Glomerular visceral epithelial cell (primary cell): Measurements from ENCODE around the gene CISD2.
"Not testable (repeated sequence)": the region's sequence is repeated elsewhere in the genome, so short reads cannot be mapped to it uniquely, and the experiment has no call there.

Source experiments
- DNase-seq: peaks from one replicate; pipeline ENCODE4 v3.0.0-alpha.2; 2016; ENCODE audit errors: extremely low spot score

The CISD2 gene, protein sequence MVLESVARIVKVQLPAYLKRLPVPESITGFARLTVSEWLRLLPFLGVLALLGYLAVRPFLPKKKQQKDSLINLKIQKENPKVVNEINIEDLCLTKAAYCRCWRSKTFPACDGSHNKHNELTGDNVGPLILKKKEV

GRCh38 chr4:102868781-102869568 lies at the start of gene CISD2:
TSS of gene CISD2 (plus strand) at chr4:102868992. CDS start at chr4:102869085, 93 bp downstream.
- peak; percentile 95 for DNase-seq

DNA sequence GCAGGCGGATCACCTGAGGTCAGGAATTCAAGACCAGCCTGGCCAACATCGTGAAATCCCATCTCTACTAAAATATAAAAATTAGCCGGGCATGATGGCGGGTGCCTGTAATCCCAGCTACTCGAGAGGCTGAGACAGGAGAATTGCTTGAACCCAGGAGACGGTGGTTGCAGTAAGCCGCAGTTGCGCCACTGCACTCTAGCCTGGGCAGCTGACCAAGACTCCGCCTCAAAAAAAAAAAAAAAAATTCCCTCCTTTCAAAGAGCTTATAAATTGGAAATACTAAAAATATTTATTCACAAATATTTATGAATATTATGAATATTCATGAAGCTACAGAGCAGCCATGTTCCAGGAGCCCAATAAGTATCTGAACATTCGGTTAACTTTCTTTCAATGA lies 49.7 kb upstream of the CISD2 start:
- DNase-seq, result not testable (repeated sequence)

DNA sequence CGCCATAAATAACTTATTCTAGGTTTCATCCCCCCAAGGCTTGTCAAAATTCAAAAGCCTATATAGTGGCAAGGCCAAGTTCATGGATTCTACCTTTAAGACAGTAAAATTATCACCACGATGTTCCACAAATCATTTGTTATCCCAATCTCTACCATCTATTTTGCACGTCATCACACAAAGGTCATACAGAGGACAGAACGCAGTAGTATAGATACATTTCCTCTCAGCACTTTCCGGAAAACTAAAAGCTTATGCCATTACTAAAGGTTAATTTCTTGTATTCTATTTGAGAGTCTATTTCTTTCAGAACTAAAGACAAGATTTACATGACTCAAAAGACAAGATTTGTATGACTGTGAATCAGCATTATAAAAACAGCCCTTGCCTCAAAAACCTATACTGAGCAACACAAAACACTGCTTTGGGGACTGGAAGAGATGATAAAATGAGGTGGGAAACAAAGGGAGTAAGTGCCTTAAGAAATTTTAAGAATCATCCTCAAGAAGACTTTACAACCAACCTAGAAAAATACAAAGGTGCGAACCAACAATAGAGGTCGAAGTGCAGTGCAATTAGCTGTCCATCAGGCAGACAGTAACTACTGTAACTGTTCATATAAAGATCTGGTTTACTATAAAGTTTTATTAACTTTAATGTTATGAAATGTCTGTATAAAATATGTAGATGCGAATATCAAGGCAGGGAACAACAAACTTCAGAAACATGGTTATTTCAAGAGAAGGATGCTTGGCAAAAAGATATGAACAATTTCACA lies 49.0 kb upstream of the CISD2 start:
- DNase-seq, result no peak

GRCh38 chr4:102823464-102823863 lies 45.3 kb upstream of the CISD2 start:
- DNase-seq, result no peak

DNA sequence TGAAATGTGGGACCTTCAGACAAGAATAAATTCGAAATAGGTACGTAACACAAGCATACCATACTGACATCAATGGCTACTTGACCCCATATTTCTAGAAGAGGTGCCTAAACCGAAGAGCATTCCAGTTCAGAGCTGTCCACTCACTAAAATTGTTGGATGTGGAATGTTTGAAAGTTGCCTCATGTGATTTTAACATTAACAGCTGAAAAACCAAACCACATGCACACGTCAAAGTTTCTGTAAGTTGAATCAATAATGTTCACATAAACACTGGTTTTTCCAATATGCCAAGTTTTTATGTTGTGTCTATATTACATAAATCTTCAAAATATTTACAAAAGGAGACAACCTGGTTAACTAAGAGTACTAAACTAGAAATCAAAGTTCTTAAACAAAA lies 44.9 kb upstream of the CISD2 start:
- no peak for DNase-seq

DNA sequence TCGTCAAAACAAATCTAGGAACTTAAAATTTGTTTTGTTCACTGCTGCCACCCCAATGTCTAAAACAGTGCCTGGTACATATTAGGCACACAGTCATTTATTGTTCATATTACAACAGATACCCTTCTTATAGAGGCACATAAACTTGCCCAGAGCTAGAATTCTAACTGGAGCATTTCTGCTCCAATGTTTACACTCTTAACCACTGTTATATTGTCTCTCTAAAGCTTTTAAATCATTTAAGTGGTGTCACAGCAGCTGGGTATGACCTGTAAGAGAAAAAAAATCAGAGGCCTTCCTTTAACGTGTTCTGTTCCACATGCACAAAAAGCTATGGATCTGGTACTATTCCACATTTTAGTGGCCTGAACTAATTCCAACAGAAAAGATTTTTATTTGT lies 44.4 kb upstream of the CISD2 start:
- no peak for DNase-seq

DNA sequence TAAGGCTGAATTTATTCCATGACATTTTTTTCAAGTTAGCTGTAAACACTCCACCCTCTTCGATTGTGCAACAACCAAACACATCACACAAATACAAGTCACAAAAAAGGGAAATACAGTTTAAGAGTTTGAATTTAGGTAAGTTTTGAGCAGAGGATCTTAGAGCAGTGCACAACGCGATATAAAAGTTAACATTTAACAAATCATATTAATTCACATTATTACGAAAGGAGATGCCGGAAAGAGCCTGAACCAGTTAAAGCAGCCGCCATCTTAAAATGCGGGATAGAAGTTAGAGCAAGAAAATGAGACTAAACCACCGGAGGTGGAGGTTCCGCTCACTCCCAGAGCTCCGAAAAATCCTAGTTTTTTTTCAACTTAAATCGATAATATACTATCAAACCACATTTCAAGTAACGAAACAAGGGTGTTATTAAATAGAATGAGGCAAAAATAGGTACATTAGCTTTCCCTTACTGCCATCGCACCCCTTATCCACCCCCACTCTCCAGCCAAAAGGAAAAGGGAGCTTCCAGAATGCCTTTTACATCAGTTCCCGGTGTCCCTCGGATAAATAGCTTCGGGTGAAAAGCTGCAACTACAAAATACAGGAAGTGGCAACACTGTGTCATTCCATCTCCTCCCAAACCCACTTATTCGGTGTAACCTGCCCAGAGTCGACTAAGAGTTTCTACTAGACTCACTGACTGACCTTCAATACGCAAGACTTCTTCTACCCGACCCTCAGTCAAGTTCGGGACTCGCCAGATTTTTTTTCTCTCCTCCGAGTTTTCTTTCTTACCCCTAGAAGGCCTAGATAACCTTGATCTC lies 43.3 kb upstream of the CISD2 start:
- DNase-seq, result peak; percentile 74

DNA sequence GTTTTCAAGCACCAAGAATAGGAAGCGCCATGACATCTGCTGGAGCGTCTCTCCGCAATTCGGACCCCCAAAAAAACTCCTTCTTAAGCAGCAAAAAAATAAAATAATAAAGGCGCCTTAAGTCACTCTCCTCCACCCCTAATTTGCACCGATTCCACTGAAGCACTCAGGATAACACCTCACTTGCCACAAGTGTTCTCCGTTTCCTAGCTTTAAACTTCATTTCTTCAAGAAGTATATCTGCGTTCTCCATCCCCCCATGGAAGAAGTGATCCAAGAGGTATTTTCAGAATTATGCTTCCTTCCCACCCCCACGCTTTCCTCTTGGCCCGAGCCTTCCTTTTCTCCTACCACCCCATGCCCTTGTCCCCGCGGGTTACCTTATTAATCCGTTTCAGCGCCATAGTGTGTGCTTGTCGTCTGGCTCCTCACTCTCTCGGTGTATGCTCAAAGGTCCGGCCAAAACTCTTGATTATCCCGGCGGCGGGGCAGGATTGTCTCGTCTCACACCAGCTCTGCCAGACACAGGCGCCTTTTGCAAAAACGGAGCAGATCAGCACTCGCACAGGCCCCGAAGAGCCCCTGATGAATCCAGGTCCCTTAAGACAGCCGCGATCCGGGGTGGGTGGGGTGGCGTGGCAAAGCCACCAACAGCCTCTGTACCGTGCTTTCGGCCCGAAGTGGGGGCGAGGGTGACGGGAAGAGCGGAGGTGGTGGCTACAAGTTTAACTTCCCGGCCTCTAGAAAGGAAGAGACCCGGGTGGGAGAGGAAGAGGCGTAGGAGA lies 42.5 kb upstream of the CISD2 start:
- DNase-seq, result no peak

GRCh38 chr4:102826890-102827673 lies 41.7 kb upstream of the CISD2 start, which contains the start of gene UBE2D3:
TSS of gene UBE2D3 (minus strand) at chr4:102827551. CDS start at chr4:102826508, 1,043 bp downstream.
- DNase-seq, result peak; percentile 95

GRCh38 chr4:102827674-102828496 lies 40.9 kb upstream of the CISD2 start:
- DNase-seq, result peak; percentile 100

DNA sequence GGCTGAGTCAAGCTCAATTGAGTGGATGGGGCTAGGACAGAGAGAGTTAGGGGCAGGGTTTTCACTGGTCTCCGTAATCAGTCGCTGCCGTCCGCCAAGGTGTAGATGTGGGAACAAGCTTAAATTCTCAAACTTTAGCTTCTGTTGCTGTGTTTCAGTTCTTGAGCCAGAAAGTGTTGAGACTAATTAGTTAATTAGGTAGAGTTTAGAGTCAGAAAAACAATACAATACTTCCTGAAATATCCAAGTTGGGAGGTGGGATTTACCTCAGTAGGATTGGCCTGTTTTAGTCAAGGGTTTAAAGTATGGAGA lies 40.3 kb upstream of the CISD2 start:
- DNase-seq, result no peak

DNA sequence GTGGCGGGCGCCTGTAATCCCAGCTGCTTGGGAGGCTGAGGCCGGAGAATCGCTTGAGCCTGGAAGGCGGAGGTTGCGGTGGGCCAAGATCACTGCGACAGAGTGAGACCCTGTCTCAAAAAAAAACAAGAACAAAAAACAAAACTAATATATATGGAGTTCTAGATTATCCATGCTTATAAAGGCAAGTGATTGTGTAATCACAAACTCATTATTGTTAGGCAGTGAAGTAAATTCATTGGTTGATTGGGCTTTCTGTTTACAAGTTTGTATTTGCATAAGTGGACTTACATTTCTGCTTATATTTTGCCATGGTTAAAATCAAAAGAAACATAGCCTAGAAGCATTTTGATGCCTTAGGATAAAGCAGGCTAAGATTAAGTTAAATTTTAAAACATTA lies 39.0 kb upstream of the CISD2 start:
- DNase-seq, result no peak

DNA sequence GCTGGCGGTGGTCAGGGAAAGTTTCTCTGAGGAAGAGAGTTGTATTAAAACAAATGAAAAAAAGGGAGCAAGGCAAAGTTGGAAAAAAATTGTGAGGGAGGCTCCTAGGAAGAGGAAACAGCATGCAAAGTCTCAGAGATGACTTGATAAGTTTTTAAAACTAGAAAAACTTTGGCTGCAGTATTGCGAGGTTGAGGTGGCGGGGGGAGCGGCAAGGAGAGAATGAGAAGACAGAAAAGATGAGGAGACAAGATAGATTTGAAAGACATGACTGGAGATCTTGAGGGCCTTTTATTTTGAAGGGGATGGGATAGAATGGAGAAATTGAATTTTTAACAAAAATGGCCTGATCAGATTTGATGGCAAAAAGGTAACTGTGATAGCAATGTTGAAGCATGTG lies 36.7 kb upstream of the CISD2 start:
- DNase-seq, result no peak

DNA sequence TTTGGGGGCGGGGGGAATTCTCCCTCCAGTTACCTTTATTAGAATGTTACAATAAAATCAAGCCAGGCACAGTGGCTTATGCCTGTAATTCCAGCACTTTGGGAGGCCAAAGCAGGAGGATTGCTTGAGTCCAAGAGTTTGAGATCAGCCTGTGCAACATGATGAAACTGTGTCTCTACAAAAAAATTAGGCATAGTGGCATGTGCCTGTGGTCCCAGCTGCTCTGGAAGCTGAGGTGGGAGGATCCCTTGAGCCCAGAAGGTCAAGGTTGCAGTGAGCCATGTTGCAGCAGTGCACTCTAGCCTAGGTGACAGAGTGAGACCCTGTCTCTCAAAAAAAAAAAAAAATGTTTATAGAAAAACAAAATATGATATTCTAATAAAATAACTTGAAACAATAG lies 36.1 kb upstream of the CISD2 start:
- DNase-seq, result no peak

- DNase-seq, result no peak
Observed at GRCh38 chr4:102836596-102836995, 32.2 kb upstream of the CISD2 start.

DNA sequence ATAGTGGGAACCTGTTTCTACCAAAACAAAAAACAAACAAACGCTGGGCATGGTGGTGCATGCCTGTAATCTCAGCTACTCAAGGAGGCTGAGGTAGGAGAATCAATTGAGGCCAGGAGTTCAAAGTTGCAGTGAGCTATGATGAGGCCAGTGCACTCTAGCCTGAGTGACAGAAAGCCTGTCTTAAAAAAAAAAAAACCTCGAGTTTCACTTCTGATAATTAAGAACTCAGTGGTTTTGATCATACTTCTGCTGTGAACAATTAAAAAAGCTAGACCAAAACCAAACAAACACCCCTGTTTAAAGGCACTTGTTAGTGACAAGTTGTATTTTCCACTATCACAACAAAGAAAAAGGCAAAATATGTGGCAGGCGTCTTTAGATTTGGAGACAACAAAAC lies 26.4 kb upstream of the CISD2 start:
- DNase-seq, result no peak

- peak; percentile 39 for DNase-seq
Observed at GRCh38 chr4:102843273-102843672, 25.5 kb upstream of the CISD2 start.

GRCh38 chr4:102843938-102844337 lies 24.9 kb upstream of the CISD2 start:
- DNase-seq, result no peak

GRCh38 chr4:102847687-102848086 lies 21.1 kb upstream of the CISD2 start:
- no peak for DNase-seq
